Globus pallidus (tissue), 1 donor: ENCODE results near the gene ZNF474.

Experiments
- DNase-seq: peaks from one replicate; pipeline ENCODE4 v3.0.0-alpha.2; 2015; ENCODE audit warnings: low spot score

The ZNF474 gene

DNA sequence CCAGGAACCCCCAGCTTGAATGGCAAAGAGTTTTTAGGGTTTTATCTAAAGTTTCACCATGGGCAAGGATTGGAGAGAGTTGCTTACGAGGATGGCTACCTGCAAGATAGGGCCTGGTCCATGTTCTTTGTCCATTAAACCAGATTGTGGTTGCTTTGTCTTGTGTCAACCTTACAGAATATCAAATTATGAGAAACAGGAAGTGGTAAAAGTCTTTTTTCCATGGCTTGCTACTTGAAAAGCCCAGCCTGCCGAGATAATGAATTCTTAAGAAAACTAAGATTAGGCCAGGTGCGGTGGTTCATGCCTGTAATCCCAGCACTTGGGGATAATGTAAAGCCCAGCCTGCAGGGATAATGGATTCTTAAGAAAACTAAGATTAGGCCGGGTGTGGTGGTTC lies 24.4 kb downstream of the ZNF474 start:
- DNase-seq, result no peak

DNA sequence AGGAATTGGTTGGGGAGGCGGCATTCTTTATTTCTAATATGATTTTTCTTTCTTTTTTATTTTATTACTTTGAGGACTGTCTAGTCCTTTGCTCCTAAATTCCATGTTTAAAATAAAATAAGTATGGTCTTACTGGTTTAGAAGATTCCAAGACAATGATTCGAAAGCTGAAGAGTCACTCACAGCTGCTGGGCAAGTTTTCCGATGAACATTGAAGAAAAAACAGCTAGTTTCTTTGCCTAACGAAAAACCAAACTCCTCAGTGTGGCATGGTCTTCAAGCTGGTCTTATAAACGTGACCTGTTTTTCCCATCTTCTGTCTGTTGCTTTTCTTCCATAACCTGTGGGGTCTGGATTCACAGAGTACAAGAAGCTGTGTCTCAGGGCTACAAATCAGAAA lies 25.1 kb downstream of the ZNF474 start:
- DNase-seq, result no peak

DNA sequence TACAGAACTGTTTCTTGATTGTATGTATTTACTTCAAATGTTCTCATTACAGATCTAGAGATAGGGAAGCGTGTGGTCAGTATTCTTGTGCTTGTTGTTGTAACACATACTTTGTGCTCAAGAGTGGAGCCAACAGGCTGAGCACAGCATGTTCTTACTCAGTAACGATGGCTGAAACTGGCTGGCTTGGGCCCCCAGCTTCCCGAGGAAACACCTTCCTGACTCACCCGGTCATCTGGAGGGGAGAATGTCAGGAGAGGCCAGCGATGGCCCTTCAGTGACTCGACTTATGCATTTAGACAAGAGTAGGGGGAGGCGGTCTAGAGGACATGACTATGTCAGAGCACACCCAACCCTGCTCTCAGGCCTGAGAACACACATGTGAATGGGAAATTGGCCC lies 25.6 kb downstream of the ZNF474 start:
- no peak for DNase-seq

DNA sequence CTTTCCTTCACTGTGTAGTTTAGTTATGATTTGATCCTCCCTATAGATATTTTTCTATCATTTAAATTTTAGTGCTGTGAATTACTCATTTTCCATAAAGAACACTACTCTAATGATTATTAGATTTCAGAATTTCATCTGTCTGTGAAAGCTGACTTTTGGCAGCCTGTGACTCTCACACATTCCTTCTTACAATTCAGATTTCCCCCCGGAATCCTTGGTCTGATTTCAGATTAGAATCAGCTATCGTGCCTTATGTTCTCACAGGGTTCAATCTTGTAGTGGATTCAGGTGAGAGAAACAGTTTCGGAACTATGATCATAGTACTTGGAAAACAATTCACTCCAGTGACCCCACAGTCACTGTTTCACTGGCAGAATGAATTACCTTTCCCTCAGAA lies 26.2 kb downstream of the ZNF474 start:
- no peak for DNase-seq

DNA sequence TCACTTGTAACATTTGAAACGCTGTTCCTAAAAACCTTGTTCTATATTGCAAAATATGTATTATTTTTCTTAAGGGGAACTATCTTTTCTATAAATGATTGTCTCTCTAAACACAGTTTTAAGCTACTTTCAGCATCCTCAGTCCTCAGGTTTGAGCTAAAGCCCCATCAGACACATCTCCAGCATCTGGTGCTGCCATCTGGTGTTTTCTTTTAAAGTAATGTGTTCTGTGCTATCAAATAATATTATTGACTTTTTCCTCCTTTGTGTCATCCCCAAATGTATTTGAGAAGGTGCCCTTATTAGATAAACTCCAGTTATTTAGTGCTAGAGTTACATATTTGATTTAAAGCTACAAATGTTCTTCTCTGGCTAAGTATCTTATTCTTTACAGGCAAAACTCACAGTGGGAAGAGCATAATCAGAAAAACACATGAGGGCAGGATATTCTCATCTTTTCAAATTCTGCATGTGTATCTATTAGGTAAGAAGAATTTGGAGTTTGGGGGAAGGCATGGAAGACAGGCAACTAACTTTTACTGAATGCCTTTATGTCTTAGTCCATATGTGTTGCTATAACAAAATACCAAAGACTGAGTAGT lies 27.5 kb downstream of the ZNF474 start:
- peak; percentile 19 for DNase-seq

DNA sequence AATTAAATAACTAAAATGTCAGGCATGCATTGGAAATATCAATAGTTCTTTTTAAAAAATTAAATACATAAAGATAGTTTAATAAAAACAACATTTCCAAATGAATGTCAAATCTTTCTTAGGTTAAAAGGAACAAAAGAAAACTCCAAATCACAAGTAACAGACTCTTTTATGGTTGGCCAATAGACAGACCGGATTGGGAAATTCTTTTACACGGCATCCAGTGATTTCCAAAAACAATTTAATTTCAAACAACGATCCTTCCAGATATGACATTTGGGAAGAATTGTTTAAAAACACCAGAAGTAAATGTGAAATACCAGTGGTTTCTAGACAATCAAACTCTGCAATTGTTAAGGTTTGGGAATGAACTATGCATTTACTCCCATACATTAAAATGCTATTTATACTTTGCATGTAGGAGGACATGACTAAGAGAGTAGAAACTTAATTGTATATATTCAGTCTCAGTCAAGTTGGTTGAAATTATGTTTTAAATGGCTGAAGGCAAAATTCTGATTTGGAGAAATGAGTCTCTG lies 32.8 kb downstream of the ZNF474 start:
- no peak for DNase-seq

DNA sequence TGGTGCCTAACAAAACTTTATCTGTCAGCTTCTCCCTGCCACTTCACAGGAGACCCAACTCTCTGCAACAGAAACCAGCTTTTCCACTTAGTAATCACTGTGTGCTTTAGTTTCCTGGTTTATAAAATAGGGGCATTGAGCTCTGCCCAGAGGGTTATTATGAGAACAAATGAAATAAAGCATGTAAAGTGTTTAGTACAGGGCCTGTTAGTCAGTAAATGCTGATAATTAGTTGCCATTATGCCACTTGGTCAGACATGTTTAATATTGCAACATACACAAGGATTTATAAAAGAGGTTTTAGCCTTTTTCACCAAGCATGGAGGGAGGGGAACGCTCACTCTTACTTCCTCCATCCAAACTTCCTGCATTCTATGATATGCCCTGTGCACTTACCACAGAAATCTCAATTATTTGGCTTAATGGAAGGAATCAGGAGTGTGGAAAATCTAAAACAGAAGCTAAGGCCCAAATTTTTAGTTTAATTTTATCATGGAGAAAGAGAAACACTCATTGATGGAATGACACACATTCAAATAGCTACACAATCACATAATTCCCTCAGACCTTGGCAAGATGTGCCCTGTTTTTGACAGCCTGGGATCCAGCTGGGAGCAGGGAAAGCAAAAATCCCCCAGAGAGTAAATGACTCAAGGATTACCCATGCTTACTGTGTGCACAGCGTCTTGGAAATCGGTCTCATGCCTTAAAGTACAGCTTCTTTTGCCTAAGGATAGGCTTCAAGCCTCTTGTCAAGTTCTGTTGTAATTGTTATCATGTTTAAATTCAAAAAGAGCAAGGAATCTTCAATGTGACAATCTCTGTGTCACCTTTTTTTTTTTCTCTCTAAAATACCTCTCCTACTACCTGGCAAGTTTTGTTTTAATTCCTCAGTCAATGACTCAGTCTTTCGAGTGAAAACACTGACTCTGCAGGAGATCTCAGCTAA lies 34.0 kb downstream of the ZNF474 start:
- no peak for DNase-seq

DNA sequence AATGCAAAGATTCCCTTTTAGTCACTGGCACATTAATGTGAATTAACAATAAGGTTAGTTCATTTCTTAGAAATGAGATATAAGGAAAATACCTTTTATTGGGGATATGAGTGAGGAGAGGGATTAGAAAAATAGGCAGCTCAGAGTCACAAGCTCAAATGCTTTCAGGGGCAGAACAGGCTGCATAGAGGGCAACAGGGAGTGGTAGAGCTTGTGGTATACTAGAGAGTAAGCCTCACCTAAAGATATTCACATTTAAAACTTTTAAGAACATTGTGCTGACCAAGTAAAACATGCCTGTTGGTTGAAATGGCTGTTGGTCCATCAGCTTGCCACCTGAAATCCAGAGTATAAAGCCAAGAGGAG lies 34.7 kb downstream of the ZNF474 start:
- DNase-seq, result no peak

DNA sequence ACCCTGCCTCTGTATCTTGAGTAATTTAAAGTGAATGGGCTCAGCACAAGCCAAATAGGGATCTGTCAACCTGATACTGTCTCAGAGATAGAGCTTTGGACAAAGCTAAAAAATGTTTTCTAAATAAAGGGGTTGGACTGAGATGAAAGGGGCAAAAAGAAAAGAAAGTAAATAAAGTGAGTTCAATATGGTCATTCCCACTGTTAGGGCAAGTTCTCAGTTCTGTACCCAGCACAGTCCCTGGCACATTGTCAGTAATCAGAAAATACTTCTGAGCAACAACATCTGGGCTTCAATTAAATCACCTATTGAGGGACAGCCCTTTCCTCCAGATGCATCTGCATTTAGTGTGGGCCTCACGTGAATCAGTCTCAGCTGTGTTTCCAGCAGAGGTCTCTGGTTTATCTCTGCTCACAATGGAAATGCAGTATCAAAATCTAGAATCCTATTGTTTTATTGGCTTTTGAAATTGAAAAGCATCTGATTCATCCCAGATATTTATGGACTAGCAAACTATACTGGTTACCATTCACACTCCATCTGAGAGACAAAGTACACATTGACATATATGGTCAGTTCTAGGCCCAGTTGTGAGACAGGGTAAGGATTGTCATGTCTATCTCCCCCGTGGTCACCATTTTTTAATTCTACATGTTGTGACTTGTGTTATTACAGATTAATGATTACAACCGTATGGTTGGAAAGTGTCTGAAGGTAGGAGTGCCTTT lies 35.6 kb downstream of the ZNF474 start:
- DNase-seq, result no peak

DNA sequence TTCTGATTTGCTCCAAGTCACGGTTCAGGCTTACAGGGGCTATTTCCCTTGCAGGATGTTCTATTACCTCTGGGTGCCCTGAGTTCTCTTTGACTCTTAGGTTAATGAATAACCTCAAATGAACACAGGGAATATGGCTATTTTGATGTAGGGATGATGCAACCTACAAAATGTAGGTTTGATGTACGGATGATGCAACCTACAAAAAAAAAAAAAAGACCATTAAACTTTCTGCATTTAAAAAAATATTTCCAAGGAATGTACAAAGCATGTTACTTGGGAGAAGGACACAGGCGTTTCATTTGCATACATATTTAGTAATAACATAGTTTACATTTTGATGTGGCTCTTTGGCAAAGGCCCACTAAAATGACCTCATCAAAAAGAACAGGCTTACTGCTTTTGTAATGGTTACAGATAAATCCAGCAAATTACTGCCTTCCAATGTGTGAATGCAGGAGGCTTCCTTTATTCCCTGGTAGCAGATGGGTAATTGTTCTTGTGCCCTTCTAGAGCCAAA lies 36.3 kb downstream of the ZNF474 start:
- no peak for DNase-seq

DNA sequence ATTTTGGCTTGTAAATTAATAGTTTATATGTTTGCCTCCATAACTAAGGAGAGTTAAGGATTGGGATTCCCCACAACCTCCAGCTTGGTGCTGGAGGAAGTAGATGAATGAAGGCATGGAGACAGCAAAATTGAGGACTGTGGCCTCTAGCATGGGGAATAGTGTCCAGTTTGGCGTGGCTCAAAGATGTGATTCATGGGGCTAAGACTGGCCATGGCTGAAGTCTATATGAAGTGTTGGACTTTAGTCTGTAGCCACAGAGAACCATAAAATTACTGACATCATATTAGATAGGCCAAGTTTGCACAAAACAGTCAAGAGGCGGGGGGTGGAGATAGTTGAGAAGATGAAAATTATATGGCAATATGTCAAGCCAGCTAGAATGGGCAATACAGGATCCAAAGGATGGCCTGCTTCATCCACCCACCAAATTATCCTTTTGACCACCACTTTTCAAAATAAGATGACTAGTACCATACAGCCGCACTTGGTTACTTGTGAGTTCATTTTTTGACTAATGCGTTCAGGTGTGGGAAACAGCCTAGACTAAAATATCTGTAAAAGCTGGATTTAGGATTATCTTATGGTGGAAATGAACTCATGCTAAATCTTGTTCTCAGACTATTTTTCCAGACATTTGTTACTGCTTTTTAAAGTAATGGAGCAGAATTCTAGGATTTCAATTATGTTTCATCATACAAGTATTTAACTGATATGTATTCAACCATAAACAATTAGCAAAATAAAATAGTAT lies 40.2 kb downstream of the ZNF474 start:
- DNase-seq, result no peak

DNA sequence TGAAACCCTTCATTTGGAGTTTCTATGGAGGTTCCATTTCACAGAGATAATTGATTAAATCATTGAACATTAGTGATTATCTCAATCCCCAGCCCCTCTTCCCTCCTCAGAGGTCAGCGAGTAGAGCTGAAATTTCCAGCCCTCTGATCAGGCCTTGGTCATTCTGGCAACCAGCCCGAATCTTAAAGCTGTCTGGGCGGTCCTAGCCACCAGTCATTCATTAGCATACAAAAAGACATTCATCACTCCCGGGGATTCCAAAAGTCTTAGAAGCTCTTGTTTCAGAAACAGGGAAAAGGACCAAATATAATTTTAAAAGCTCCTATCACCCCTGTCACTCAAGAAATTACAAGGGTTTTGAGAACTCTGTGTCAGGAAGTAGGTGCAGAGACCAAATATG lies 41.3 kb downstream of the ZNF474 start:
- peak; percentile 63 for DNase-seq

DNA sequence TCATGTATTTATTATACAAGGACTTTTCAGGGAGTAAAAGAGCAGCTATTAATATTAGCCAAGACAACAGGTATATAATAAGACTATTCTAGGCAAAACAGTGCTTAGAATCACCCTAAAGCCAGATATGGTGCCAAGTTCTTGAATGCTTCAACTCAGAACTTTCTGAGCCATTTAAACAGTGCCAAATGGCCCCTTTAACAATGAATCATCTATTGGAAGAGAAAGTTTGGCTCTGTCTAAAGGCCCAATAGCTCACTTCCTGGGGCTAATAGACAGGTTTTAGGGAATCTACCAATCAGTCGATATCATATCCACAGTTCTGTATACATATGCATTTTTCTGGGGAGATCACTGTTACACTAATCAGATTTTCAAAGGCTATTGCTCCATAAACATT lies 42.9 kb downstream of the ZNF474 start:
- no peak for DNase-seq

DNA sequence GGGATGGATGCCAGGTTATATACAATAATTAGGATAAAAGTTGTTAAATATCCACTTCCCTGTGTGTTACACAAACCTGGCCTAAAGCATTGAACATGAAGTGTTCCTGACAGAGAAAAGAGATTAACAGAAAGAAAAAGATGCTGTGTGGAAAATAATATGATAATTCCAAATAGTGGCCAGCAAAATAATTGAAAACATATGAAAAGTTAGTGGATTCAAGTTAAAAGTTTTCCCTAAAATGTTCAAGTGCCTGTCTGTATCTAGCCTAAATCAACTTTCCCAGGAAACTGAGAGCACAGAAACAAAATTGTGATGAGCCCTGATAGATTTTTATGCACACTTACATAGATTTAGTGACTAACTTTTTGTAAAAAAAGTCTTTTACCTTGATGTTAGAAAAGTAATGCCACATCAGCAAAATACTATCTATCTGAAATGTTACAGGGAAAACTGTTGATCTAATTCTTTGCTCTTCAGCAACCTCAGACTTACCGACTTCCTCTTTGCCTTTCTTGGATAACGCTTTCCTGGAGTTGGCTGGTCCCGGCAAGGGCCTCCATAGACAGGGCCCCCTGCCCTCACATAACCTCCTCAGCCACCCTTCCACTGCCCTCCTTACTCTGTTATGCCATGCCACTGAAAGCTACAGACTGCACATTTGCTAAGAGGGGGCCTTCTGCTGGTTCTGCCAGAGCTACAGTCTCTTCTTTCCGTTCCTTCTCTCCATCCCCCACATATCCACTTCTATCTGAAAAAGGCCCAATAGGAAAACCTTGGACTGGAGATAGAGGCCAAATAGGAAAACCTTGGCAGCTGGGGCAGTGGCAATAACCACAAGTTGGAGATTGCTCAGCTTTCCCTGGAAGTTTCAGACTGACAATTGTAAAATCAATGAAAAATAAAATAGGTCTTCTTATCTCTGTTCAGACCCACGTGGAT lies 44.4 kb downstream of the ZNF474 start:
- DNase-seq, result no peak

DNA sequence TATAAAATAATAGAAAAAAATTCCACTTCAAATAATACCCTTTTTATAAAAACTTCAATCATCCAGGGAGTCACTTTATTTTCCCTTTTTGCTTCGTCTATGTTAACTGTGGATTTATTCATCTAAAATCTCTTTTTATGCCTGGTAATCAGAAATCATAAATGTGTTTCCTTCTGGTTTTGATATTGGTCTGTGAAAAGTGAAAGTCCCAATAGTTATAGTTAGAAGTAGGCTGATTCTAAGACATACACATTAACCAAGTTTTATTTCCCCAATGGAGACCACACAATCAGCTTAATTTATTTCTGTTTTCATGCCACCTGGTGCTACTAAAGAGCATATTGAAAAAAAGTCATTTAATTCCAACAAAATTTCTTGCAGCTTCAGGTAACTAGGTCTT lies 45.7 kb downstream of the ZNF474 start:
- DNase-seq, result no peak

DNA sequence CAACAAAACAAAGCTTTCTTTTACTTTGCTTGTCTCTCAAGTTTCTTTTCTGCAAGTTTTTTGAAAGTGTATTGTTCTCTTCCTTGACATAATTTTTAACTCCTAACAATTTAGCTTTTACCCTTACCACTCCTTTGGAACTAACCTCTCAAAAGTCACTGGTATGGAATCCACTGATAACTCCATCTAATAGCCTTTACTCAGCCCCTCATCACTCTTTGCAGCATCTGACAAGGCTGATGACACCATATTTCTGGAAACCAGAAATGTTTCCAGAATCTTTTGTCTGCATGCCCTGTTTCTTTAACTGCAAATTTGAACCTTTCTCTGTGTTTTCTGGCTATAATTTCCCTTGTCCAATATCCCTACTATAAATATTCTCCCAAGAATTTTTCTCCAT lies 46.5 kb downstream of the ZNF474 start:
- DNase-seq, result no peak

DNA sequence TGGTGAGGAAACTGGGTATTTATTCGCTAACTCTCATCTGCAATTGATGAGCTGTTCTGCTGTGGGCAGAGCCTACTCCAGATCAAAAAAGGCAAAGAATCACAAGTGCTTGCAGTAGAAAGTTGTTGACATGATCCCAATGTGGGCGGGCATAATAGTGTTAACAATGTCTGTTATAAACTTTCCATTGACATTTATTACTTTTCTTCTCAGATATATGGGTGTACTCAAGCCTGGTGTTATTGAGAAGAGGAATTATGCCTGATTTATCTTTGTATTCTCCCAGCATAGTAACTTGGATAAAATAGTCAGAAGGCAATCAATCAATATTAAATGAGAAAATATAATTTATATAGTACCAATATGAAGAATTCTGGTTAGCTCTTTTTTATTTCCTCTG lies 47.8 kb downstream of the ZNF474 start:
- no peak for DNase-seq

DNA sequence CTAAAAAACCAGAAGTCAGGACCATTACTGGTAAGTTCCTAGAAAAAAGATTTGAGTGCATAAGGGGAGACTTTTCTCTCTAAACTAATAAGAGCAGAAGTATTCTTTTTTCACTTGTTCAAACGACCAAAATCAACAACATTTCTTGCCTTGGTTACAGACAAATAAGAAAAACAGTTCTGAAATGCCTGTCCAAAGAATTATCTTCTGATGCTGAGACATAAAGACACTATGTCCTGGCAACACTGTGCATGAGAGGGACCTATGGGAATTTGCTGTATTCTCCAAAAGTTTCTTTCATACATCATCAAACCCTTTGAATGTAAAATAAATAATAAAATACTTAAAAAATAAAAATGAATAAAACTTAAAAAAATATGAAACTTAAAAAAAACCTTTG lies 50.4 kb downstream of the ZNF474 start:
- no peak for DNase-seq

DNA sequence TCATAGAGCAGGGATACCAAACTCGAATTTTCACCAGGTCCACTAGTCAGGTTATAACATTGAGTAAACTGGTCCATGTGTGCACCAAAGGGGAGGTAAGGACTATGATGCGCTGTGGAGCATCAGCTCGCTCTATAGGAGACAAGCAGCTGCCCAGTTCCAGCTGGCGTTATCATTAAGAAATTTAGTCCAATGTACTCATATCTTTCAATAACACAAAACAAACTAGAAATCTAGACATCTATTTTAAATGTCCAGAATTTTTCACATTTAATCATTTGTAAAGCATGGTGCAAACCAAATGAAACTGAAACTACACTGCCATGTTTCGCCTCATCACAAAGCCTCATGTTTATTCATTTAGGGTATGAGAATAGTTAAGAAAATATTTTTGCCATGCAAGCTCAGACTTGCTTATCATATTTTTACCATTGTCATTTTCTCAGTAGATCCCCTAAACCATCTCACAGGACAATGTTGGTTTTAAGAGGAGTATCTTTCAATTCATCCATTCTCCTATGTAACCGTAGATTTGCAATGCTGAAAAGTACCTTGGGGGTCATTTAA lies 50.9 kb downstream of the ZNF474 start:
- no peak for DNase-seq

DNA sequence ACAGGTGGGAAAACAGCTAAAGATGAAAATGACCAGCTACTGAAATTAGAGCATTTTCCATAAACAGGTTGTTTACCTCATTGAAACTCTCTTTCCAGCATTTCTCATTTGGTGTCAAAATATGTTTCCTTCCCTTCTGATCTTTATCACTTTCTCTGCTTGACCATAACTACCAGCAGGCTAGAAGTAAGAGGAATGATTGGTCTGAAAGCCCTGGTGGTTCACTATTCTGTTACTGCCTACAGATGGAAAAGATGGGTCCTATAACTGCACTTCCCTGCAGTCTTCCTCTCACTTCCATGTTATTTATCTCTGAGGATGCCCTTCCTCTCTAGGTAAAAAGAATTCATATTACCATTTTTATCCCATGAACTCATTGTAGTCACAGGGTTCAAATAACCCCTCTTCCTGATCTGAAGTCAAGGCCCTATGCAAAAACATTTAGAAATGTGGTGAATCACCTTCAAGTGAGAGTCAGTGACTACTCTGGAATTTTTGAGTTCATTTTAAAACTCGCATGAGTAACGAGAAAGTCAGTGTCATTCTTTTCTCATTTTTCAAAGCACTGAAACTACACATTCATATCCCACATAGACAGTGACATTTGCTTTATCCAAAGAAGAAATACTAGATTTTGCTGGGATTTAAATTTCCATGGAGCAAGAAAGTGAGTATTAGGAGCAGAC lies 51.7 kb downstream of the ZNF474 start:
- DNase-seq, result no peak
